KOPT-K1 (cell line): ENCODE measurements around the gene CLPX.
"Not testable (repeated sequence)": the region's sequence is repeated elsewhere in the genome, so short reads cannot be mapped to it uniquely, and the experiment has no call there.

ENCODE experiments used
- H3K27ac ChIP-seq: fragments of 200-600 bp; sonication (generic); 2 replicates; pipeline ENCODE4 v1.5.1; 2016; ENCODE audit warnings: antibody characterized with exemption, mild to moderate bottlenecking, low read depth, low read length; ENCODE audit not compliant: poor library complexity, severe bottlenecking
- H3K36me3 ChIP-seq: fragments of 200-600 bp; sonication (generic); 2 replicates; pipeline ENCODE4 v1.5.1; 2017; ENCODE audit warnings: antibody characterized with exemption, mild to moderate bottlenecking, low read length, moderate library complexity; ENCODE audit not compliant: insufficient read depth
- H3K9me3 ChIP-seq: fragments of 200-600 bp; sonication (generic); 2 replicates; pipeline ENCODE4 v1.5.1; 2017; ENCODE audit warnings: antibody characterized with exemption, low read length, mild to moderate bottlenecking; ENCODE audit not compliant: insufficient read depth, poor library complexity, severe bottlenecking

The CLPX gene

DNA sequence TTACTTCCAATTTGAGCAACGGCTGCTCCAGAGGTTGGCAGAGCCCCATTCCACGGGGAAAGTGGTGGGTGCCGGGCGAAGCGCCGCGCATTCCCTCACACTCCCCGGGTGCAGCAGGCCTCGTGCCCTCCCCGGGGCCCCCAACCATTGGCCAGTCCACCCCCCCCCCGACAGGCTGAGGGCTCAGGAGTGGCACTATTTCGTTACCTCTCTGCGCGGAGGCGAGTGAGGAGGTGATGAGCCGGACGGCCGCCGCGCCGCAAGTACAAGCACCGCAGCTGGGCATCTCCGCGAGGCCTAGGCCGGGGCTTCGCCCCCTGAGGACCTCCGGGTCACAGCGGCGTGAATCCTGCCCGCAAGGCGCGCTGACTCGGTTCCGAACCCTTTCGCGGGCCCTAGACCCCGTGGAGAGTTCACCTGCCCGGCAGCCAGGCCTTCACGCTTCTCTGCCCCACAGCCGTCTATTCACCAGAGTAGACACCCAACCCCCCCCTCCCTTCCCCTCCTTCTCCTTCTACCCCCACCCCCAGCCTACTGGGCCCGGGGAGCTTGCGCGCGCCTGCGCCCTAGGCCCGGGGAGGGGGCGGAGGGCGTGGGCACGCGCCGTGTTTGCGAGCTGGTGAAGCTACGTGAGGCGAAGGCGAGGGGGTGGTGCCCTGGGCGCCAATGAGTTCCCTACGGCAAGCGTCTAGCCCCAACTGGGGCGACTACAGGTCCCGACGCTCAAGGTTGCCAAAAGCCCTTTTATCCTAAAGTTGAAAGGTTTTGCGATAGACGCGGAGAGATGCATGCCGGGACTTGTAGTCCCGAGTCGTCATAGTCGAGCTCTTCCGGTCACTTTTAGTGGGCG lies at the start of gene CLPX:
CLPX (minus strand) TSS at position 475 of the 850 bp plus-strand sequence; CDS start at position 286, 189 bp downstream.
- Histone ChIP-seq H3K9me3 (no peaks in the 10 kb centered on the region), H3K36me3 (peaks cover 10% of the 10 kb centered on the region), H3K27ac (peak within 1 kb of the TSS; percentile 85)

GRCh38 chr15:65233696-65234095 lies 48.6 kb upstream of the CLPX start:
- Histone ChIP-seq H3K27ac (no peak overlapping the region), H3K36me3 (no peaks in the 10 kb centered on the region), H3K9me3 (no peaks in the 10 kb centered on the region)

- no peaks in the 10 kb centered on the region for H3K36me3 ChIP-seq
- H3K27ac ChIP-seq, result no peak overlapping the region
- no peaks in the 10 kb centered on the region for H3K9me3 ChIP-seq
Measured at GRCh38 chr15:65232520-65232919, 47.4 kb upstream of the CLPX start.

DNA sequence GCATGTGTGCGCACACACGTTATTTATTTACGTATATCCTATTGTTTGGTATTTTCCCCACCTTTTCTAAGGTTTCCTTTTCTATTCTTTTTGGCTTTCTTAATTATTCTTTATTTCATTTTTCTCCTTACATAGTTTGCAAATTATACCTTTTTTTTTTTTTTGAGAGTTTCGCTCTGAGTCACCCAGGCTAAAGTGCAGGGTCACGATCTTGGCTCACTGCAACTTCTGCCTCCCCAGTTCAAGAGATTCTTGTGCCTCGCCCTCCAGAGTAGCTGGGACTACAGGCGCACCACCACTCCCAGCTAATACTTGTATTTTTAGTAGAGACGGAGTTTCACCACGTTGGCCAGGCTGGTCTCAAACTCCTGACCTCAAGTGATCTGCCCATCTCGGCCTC lies 46.2 kb upstream of the CLPX start:
- H3K36me3 ChIP-seq, result no peaks in the 10 kb centered on the region
- H3K27ac ChIP-seq, result no peak overlapping the region
- H3K9me3 ChIP-seq, result no peaks in the 10 kb centered on the region

DNA sequence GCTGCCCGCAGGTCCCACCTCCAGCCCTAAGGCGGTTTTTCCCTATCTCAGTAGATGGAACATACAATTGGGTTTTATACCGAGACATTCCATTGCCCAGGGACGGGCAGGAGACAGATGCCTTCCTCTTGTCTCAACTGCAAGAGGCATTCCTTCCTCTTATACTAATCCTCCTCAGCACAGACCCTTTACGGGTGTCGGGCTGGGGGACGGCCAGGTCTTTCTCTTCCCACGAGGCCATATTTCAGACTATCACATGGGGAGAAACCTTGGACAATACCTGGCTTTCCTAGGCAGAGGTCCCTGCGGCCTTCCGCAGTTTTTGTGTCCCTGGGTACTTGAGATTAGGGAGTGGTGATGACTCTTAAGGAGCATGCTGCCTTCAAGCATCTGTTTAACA lies 41.8 kb upstream of the CLPX start:
- H3K36me3 ChIP-seq, H3K27ac ChIP-seq, H3K9me3 ChIP-seq: not testable (repeated sequence)

GRCh38 chr15:65226221-65226620 lies 41.1 kb upstream of the CLPX start:
- Histone ChIP-seq H3K36me3 (no peaks in the 10 kb centered on the region), H3K9me3 (no peaks in the 10 kb centered on the region), H3K27ac (no peak overlapping the region)

DNA sequence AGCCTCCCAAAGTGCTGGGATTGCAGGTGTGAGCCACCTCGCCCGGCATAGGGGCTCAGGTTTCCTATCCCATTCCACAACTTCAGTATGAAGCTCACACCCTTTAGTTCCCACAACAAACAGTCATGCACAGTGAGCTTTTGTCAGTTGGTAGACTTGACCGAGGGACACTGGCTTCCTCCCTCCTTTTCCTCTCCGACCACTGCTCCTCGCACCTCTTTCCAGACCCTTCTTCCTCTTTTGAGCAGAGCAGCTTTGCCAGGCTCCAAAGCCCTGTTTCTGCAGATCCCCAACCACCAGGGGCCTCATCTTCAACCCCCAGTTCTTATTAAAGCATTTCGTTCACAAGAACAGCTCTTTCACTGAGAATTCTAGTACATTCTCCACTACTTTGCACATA lies 38.9 kb upstream of the CLPX start:
- no peak overlapping the region for H3K27ac ChIP-seq

DNA sequence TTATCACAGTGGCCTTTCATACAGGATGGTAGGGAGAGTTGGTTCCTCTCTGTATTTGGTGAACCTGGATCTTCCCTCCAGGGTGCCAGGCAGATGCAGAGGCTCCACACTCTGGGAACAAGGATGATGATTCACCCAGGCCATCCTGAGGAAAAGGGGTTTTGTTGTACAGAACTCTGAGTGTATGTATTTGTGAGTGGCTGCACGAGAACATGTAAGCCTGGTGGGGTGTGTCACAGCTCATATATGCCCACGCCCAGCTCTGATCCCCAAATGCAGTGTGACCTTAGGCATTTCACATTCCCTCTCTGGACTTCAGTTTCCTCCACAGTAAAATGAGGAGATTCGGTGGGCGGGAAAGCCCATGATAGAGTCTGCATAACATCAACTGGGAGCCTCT lies 37.7 kb upstream of the CLPX start:
- H3K36me3 ChIP-seq, result no peaks in the 10 kb centered on the region
- no peaks in the 10 kb centered on the region for H3K9me3 ChIP-seq
- no peak overlapping the region for H3K27ac ChIP-seq

More for the DNA sequence above, 38.9 kb upstream of the CLPX start:
- Histone ChIP-seq H3K9me3 (no peaks in the 10 kb centered on the region), H3K36me3 (no peaks in the 10 kb centered on the region)

DNA sequence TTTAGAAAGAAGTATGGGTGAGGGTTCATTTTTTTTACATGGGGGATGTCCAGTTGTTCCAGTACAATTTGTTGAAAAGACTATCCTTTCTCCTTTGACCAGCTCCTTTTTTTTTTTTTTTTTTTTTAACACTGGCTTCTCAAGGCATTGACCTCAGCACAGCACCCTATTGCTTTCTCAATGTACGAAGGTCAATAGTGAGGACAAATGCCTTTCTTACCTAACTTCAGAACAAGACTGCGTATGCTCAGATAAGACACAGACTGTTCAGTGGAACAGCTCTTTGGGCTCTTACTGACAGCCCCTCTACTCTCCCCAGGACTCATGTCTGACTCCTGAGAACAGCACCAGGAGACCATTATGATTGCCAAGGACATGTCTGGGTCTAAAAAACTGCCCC lies 36.6 kb upstream of the CLPX start:
- Histone ChIP-seq H3K27ac (no peak overlapping the region), H3K9me3 (no peaks in the 10 kb centered on the region), H3K36me3 (no peaks in the 10 kb centered on the region)

GRCh38 chr15:65219137-65219536 lies 34.0 kb upstream of the CLPX start:
- Histone ChIP-seq H3K9me3 (no peaks in the 10 kb centered on the region), H3K27ac (no peak overlapping the region), H3K36me3 (no peaks in the 10 kb centered on the region)

DNA sequence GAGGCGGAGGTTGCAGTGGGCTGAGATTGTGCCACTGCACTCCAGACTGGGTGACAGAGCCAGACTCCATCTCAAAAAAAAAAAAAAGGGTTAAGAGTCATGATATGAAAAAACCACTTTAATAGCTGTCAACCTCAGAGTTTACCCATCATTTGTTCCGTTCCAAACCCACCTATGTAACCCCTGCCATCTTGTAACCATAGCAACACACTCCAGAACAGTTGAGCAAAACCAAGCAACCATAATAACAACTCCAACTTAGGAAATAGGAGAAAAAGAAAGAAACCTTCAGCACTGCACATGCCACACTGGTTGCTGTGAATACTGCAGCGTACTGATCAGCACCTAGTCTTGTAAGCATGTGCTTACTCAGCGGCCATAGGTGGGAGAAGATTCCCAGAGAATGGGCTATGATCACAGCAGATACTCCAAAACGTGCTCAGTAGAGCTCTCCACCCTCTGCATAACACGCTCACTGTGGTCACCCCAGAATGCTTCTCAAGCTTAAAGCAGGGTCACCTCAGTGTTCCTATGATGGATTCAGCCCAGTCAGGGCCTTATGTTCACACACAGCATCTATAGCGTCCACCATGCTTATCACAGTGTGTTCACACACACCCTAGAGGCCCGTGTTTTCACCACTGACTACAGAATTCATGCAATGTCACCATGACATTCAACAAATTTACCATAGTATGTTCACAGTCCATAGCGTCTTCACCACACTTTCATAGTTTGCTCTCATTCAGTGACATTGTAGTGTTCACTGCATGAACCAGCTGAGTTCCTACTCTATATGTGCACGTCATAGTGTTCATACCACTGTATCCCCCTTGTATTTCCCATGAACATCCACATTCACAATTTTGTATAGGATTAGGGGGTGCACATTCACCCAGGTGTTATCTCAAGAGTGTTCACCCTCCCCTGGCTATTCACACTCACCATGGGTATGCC lies 32.7 kb upstream of the CLPX start:
- no peaks in the 10 kb centered on the region for H3K36me3 ChIP-seq
- no peaks in the 10 kb centered on the region for H3K9me3 ChIP-seq
- no peak overlapping the region for H3K27ac ChIP-seq

- Histone ChIP-seq H3K36me3 (no peaks in the 10 kb centered on the region), H3K9me3 (no peaks in the 10 kb centered on the region), H3K27ac (no peak overlapping the region)
Measured at GRCh38 chr15:65215496-65215895, 30.4 kb upstream of the CLPX start.

- no peaks in the 10 kb centered on the region for H3K36me3 ChIP-seq
- no peaks in the 10 kb centered on the region for H3K9me3 ChIP-seq
- H3K27ac ChIP-seq, result no peak overlapping the region
Measured at GRCh38 chr15:65214010-65214409, 28.9 kb upstream of the CLPX start.

- H3K36me3 ChIP-seq, result no peaks in the 10 kb centered on the region
- H3K9me3 ChIP-seq, result no peaks in the 10 kb centered on the region
Measured at GRCh38 chr15:65213241-65213640, 28.1 kb upstream of the CLPX start.

DNA sequence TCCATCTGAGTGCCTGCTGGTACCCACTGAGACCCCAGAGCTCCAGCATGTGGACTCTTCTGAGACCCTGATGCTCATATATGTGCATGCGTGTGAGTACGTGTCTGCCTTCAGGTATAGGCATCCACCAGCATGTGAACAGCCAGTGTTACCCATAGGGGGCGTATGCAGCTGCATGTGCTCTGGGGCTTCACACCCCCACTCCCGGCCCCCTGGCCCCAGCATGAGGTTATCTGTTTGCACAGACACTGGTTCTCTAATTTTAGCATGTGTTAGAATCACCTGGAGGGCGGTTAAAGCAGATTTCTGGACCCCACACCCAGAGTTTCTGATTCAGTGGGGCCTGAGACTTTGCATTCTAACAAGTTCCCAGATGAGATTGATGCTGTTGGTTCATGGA lies 27.0 kb upstream of the CLPX start:
- no peaks in the 10 kb centered on the region for H3K9me3 ChIP-seq
- H3K36me3 ChIP-seq, result no peaks in the 10 kb centered on the region
- H3K27ac ChIP-seq, result no peak overlapping the region

More at GRCh38 chr15:65213241-65213640, 28.1 kb upstream of the CLPX start:
- H3K27ac ChIP-seq, result no peak overlapping the region
